ENCODE data around the gene GLE1. TPM values are rescaled to one million over a fixed set of nuclear protein-coding genes. Genes with fewer than 3 reads are reported as not detected.

GLE1 gene
- total RNA-seq, 1 experiment from 2014 or later = 26.5 TPM

- Histone ChIP-seq H4K20me1 (ENCODE audit: insufficient read depth, low read depth, low read length) (no peaks in the 10 kb centered on the region), H3K4me3 (ENCODE audit: low read length) (no peak overlapping the region), H3K9me2 (replicated peaks; ENCODE audit: insufficient read depth, low read length) (no peaks in the 10 kb centered on the region), H3K9me3 (ENCODE audit: low read length) (no peaks in the 10 kb centered on the region), H3K27me3 (ENCODE audit: low read length) (no peaks in the 10 kb centered on the region), H3K36me3 (ENCODE audit: insufficient read depth, low read length) (peaks cover 19% of the 10 kb centered on the region), H3K79me2 (ENCODE audit: low read length) (no peaks in the 10 kb centered on the region), H3K27ac (ENCODE audit: low read length) (no peak overlapping the region), H3K9ac (ENCODE audit: low read length) (no peak overlapping the region), H2AFZ (ENCODE audit: low read length) (no peak overlapping the region), H3K4me1 (ENCODE audit: low read length) (no peaks in the 10 kb centered on the region), H3K4me2 (ENCODE audit: low read depth, low read length, poor library complexity, severe bottlenecking) (no peak overlapping the region)
- no peak for DNase-seq
These were observed 22.2 kb downstream of the GLE1 start for GRCh38 chr9:128526720-128527119.

- peaks cover 16% of the 10 kb centered on the region for H3K36me3 ChIP-seq (ENCODE audit: insufficient read depth, low read length)
- H3K9me2 ChIP-seq (replicated peaks; ENCODE audit: insufficient read depth, low read length) = no peaks in the 10 kb centered on the region
- no peak for DNase-seq
These were observed 24.1 kb downstream of the GLE1 start for GRCh38 chr9:128528445-128529160.

DNA sequence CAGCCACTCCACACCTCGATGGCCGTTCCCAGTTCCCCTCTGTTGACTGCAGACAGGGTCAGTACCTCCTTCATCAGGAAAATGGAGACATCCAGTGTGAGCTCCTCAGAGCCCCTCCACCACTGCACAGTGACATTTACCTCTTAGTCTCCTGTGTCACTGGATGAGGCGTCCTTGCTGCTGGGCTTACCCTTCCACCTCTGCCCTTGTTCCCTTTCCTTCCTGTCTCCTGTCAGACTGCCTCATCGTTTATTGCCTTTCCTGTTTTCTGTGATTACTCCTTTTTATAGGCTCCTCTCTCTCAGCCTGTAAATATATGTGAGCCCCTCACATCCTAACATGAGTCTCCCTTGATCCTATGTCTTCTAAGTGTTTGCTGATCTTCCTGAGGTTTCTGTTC is 24.7 kb downstream of the GLE1 start:
- Histone ChIP-seq H3K9me3 (ENCODE audit: low read length) (no peaks in the 10 kb centered on the region), H3K4me2 (ENCODE audit: low read depth, low read length, poor library complexity, severe bottlenecking) (no peak overlapping the region), H2AFZ (ENCODE audit: low read length) (no peak overlapping the region), H3K4me1 (ENCODE audit: low read length) (no peaks in the 10 kb centered on the region), H4K20me1 (ENCODE audit: insufficient read depth, low read depth, low read length) (no peaks in the 10 kb centered on the region), H3K27ac (ENCODE audit: low read length) (no peak overlapping the region), H3K36me3 (ENCODE audit: insufficient read depth, low read length) (peaks cover 16% of the 10 kb centered on the region), H3K9ac (ENCODE audit: low read length) (no peak overlapping the region), H3K9me2 (replicated peaks; ENCODE audit: insufficient read depth, low read length) (no peaks in the 10 kb centered on the region), H3K27me3 (ENCODE audit: low read length) (no peaks in the 10 kb centered on the region), H3K4me3 (ENCODE audit: low read length) (no peak overlapping the region), H3K79me2 (ENCODE audit: low read length) (no peaks in the 10 kb centered on the region)
- DNase-seq = no peak

More at GRCh38 chr9:128528445-128529160, 24.1 kb downstream of the GLE1 start:
- Histone ChIP-seq H3K4me2 (ENCODE audit: low read depth, low read length, poor library complexity, severe bottlenecking) (no peak overlapping the region), H2AFZ (ENCODE audit: low read length) (no peak overlapping the region), H3K4me1 (ENCODE audit: low read length) (no peaks in the 10 kb centered on the region), H4K20me1 (ENCODE audit: insufficient read depth, low read depth, low read length) (no peaks in the 10 kb centered on the region), H3K9me3 (ENCODE audit: low read length) (no peaks in the 10 kb centered on the region), H3K79me2 (ENCODE audit: low read length) (no peaks in the 10 kb centered on the region), H3K9ac (ENCODE audit: low read length) (no peak overlapping the region), H3K27me3 (ENCODE audit: low read length) (no peaks in the 10 kb centered on the region), H3K4me3 (ENCODE audit: low read length) (no peak overlapping the region), H3K27ac (ENCODE audit: low read length) (no peak overlapping the region)

DNA sequence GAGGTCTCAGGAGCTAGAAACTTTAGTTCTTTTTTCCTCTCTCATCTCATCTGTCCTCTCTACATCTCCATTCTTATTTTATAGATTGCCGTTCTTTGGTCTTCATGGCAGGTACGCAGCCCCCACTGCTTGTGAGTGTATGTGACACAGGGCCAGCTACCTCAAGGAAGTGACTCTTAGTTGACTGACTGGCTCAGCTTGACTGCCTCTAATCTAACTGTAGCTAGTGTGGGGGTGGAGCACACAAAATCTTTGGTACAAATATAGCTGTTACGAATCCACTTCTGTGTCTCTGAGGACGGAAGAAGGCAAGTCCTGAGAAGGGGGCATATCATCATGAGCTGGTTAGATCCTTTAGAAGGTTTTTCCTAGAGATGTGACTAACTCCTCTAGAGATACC is 28.1 kb downstream of the GLE1 start:
- H3K36me3 ChIP-seq (ENCODE audit: insufficient read depth, low read length) = peaks cover 16% of the 10 kb centered on the region
- peak; percentile 17 for DNase-seq
- no peaks in the 10 kb centered on the region for H3K4me1 ChIP-seq (ENCODE audit: low read length)
- H2AFZ ChIP-seq (ENCODE audit: low read length) = no peak overlapping the region
- no peak overlapping the region for H3K4me3 ChIP-seq (ENCODE audit: low read length)
- no peaks in the 10 kb centered on the region for H3K79me2 ChIP-seq (ENCODE audit: low read length)
- H3K9me2 ChIP-seq (replicated peaks; ENCODE audit: insufficient read depth, low read length) = no peaks in the 10 kb centered on the region
- H4K20me1 ChIP-seq (ENCODE audit: insufficient read depth, low read depth, low read length) = no peaks in the 10 kb centered on the region
- H3K27me3 ChIP-seq (ENCODE audit: low read length) = no peaks in the 10 kb centered on the region
- no peak overlapping the region for H3K9ac ChIP-seq (ENCODE audit: low read length)
- no peak overlapping the region for H3K4me2 ChIP-seq (ENCODE audit: low read depth, low read length, poor library complexity, severe bottlenecking)
- H3K27ac ChIP-seq (ENCODE audit: low read length) = no peak overlapping the region
- no peaks in the 10 kb centered on the region for H3K9me3 ChIP-seq (ENCODE audit: low read length)

DNA sequence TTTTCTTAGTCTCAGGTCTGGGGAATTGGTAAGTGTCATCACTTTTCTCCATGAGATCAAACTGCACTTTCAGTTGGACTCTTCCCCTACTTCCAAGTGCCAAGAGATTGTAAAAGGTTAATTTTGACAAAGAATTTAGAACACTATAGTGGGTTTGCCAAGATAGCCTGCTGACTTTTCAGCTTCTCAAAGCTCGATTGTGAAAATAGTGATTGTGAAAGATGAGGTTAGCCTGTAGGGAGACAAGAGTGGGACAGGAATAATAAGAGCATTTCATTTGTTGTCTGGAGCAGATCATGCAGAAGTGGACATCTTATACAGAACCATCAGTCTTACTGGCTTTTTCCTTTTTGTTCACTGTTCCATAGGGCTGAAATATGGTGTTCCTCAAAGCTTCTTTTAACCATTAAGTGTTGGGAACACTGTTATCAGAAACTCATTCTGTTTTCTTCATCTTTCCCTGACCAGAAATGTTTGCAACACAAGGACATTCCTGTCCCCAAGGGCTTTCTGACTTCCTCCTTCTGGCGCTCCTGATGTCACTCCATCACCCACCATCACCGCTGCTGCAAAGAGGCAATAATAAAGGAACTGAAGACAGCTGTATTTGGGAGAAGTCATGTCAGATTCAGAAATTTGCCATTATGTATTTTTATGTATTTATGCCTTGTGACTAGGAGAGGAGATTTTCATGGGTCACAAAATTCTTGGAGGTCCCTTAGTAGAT is 36.3 kb downstream of the GLE1 start:
- Histone ChIP-seq H4K20me1 (ENCODE audit: insufficient read depth, low read depth, low read length) (no peaks in the 10 kb centered on the region), H3K9me2 (replicated peaks; ENCODE audit: insufficient read depth, low read length) (no peaks in the 10 kb centered on the region), H3K79me2 (ENCODE audit: low read length) (no peaks in the 10 kb centered on the region), H2AFZ (ENCODE audit: low read length) (no peak overlapping the region), H3K4me3 (ENCODE audit: low read length) (no peak overlapping the region), H3K4me1 (ENCODE audit: low read length) (no peaks in the 10 kb centered on the region), H3K4me2 (ENCODE audit: low read depth, low read length, poor library complexity, severe bottlenecking) (no peak overlapping the region), H3K27me3 (ENCODE audit: low read length) (no peaks in the 10 kb centered on the region), H3K9me3 (ENCODE audit: low read length) (no peaks in the 10 kb centered on the region), H3K36me3 (ENCODE audit: insufficient read depth, low read length) (peaks cover 50% of the 10 kb centered on the region), H3K9ac (ENCODE audit: low read length) (no peak overlapping the region), H3K27ac (ENCODE audit: low read length) (no peak overlapping the region)
- peak; percentile 21 for DNase-seq

- Histone ChIP-seq H3K9me3 (ENCODE audit: low read length) (no peaks in the 10 kb centered on the region), H3K4me1 (ENCODE audit: low read length) (peaks cover 8% of the 10 kb centered on the region), H3K27me3 (ENCODE audit: low read length) (no peaks in the 10 kb centered on the region), H3K9me2 (replicated peaks; ENCODE audit: insufficient read depth, low read length) (no peaks in the 10 kb centered on the region), H3K27ac (ENCODE audit: low read length) (no peak overlapping the region), H3K79me2 (ENCODE audit: low read length) (no peaks in the 10 kb centered on the region), H3K36me3 (ENCODE audit: insufficient read depth, low read length) (peaks cover 4% of the 10 kb centered on the region; the same call in 1 of the 2 replicates), H3K9ac (ENCODE audit: low read length) (no peak overlapping the region), H2AFZ (ENCODE audit: low read length) (no peak overlapping the region), H3K4me3 (ENCODE audit: low read length) (no peak overlapping the region), H3K4me2 (ENCODE audit: low read depth, low read length, poor library complexity, severe bottlenecking) (no peak overlapping the region), H4K20me1 (ENCODE audit: insufficient read depth, low read depth, low read length) (no peaks in the 10 kb centered on the region)
- no peak for DNase-seq
These were observed 42.0 kb downstream of the GLE1 start for GRCh38 chr9:128546504-128546903.

GRCh38 chr9:128548876-128549275 is 44.4 kb downstream of the GLE1 start:
- Histone ChIP-seq H3K9me2 (replicated peaks; ENCODE audit: insufficient read depth, low read length) (no peaks in the 10 kb centered on the region), H3K9me3 (ENCODE audit: low read length) (no peaks in the 10 kb centered on the region), H3K27me3 (ENCODE audit: low read length) (no peaks in the 10 kb centered on the region), H3K4me1 (ENCODE audit: low read length) (peaks cover 16% of the 10 kb centered on the region), H4K20me1 (ENCODE audit: insufficient read depth, low read depth, low read length) (peaks cover 3% of the 10 kb centered on the region; the same call in 1 of the 2 replicates), H3K36me3 (ENCODE audit: insufficient read depth, low read length) (no peaks in the 10 kb centered on the region), H3K4me3 (ENCODE audit: low read length) (no peak overlapping the region), H2AFZ (ENCODE audit: low read length) (no peak overlapping the region), H3K79me2 (ENCODE audit: low read length) (peaks cover 13% of the 10 kb centered on the region), H3K4me2 (ENCODE audit: low read depth, low read length, poor library complexity, severe bottlenecking) (no peak overlapping the region), H3K27ac (ENCODE audit: low read length) (no peak overlapping the region), H3K9ac (ENCODE audit: low read length) (no peak overlapping the region)
- peak; percentile 9 for DNase-seq

DNA sequence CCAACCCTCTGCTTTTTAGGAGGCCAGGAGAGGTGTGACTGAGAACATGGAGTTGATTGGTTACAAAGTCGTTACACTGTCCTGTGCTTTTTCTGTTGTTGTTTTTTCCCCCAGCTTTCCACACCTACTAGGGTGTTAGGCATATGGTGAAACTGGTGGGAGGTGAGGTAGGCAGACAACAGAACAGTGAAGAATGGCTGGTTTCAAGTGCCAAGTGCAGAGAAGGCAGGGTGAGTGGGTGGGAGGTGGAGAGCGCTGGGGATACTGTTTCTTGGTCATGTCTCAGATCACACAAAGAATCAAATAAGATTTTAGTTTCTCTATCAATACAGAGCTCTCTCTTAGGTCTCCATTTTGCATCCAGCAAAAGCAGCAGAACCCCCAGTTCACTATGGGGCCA is 45.7 kb downstream of the GLE1 start:
- H2AFZ ChIP-seq (ENCODE audit: low read length) = no peak overlapping the region
- no peaks in the 10 kb centered on the region for H3K27me3 ChIP-seq (ENCODE audit: low read length)

More for the DNA sequence above, 45.7 kb downstream of the GLE1 start:
- H3K36me3 ChIP-seq (ENCODE audit: insufficient read depth, low read length) = 0 out of 2 replicates have a peak, but pooled peaks cover under 1% of the 10 kb centered on the region
- H3K79me2 ChIP-seq (ENCODE audit: low read length) = peaks cover 27% of the 10 kb centered on the region
- no peak overlapping the region for H3K9ac ChIP-seq (ENCODE audit: low read length)
- no peak overlapping the region for H3K27ac ChIP-seq (ENCODE audit: low read length)
- DNase-seq = peak; percentile 40
- H4K20me1 ChIP-seq (ENCODE audit: insufficient read depth, low read depth, low read length) = peaks cover 10% of the 10 kb centered on the region; the same call in 1 of the 2 replicates
- H3K9me3 ChIP-seq (ENCODE audit: low read length) = no peaks in the 10 kb centered on the region
- no peak overlapping the region for H3K4me2 ChIP-seq (ENCODE audit: low read depth, low read length, poor library complexity, severe bottlenecking)
- H3K4me3 ChIP-seq (ENCODE audit: low read length) = no peak overlapping the region
- peaks cover 29% of the 10 kb centered on the region for H3K4me1 ChIP-seq (ENCODE audit: low read length)
- H3K9me2 ChIP-seq (replicated peaks; ENCODE audit: insufficient read depth, low read length) = no peaks in the 10 kb centered on the region

Measured in Karpas-422 (cell line).